HL-60/S4 treated with retinoic acid at 250 ng/mL for 4 days and 3 days (cell line): ENCODE measurements around the gene BCKDK.
"Not testable (repeated sequence)": the region's sequence is repeated elsewhere in the genome, so short reads cannot be mapped to it uniquely, and the experiment has no call there.

Experiments
- in situ Hi-C: fragments of 300-500 bp; cut with MboI; formaldehyde crosslinking; loops from 2 replicates; pipeline ENCODE4 v1.7.0; 2022; ENCODE audit warnings: low sequenced_read_pairs

BCKDK gene

DNA sequence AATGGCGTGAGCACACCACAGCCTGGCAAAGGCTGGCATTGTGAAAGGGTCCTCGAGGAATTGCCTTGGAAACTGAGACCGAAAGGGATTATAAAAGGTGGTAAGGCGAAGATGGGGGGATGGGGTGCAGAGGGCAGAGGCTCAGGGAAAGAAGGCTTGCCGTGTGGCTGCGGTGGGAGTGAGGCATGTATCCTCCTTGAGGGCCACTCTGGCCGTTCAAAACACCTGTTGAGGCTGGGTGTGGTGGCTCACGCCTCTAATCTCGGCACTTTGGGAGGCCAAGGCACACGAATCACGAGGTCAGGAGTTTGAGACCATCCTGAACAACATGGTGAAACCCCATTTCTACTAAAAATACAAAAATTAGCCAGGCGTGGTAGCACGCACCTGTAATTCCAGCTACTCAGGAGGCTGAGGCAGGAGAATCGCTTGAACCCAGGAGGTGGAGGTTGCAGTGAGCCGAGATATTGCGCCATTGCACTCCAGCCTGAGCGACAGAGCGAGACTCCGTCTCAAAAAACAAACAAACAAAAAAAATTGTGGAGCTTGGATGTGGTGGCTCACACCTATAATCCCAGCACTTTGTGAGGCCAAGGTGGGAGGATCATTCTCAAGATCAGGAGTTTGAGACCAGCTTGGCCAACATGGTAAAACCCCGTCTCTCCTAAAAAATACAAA lies 28.8 kb downstream of the BCKDK start:
- in situ Hi-C loops = not testable (repeated sequence)

DNA sequence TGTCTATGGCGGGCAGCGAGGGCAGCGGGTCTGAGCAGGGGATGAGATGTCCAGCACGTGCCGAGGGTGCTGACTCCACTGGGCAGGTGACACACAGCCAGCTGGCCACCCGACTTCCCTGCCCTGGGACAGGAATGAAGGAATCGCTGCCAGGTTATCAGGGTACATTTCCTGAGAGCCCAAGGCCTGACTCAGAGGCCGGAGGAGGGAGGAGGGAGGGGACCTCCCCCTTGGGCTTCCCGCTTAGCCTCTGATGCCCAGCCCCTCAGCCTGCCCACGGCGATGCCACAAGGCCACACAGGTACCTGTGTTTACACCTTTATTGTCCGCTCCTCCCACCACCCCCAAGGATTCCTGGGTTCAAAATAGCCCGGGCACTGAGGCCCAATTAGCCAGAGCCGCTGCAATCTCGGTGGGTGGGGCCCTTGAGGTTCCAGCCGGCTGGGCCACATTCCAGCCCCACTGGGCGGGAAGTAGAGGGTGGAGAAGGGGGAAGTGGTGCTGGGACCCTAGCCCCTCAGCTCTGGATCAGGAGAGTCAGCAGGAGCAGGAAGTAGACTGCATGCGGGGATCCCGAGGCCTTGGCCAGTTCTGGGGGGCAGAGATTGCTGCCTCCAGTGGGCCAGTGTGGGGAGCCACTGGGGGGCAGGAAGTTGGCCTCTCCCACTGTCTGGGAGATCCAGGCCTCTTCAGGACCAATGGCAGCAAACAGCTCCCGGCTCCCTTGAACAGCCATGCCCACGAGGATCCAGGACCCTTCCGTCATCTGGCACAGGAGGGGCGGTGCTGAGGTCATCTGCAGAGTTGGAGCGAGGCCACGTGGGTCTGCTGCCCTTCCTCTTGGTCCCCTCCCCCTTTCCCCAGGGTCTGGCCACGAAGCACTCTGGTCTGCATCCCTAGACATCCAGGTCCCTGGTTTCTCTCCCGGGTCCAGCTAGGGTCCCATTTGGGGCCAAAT lies 30.7 kb downstream of the BCKDK start:
- in situ Hi-C loops = no loop called here

DNA sequence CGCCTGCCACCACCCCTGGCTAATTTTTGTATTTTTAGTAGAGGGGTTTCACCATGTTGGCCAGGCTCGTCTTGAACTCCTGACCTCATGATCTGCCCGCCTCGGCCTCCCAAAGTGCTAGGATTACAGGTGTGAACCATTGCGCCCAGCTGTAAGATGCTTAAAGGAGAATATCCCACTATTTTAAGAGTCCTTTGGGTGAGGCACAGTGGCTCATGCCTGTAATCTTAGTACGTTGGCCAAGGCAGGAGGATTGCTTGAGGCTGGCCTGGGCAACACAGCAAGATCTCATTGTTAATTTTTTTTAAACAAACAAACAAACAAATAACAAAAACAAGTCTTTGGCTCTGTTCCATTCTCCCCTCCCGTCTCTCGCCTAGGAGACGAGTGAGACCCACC lies 32.9 kb downstream of the BCKDK start:
- in situ Hi-C loops = not testable (repeated sequence)

DNA sequence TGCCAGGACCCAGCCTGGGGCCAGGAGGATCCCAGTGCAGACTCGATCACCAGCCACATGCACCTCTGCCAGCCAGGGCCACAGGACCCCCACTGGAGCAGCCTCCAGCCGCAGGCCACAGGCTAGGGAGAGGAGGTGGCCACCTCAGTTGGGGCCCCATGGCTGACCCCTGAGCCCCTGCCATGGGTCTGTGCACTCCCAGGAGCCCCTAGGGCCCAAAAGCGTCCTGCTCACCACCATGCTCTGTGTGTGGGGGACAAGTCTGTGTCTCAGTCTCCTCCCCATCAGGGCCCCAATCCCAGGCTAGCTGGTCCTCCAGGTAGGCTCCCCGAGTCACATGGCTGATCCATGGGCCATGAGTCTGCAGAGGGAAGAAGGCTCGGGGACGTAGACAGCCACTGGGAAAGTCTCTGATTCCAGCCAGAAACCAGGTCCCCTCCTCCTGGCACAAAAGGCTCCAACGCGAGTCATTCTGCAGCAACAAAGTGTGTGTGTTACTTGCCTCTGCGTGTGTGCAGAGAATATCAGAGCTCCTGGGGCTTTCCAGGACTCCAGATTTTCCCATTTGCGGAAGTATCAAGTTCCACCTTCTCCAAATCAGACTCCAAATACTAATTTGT lies 33.4 kb downstream of the BCKDK start:
- in situ Hi-C loops = no loop called here

DNA sequence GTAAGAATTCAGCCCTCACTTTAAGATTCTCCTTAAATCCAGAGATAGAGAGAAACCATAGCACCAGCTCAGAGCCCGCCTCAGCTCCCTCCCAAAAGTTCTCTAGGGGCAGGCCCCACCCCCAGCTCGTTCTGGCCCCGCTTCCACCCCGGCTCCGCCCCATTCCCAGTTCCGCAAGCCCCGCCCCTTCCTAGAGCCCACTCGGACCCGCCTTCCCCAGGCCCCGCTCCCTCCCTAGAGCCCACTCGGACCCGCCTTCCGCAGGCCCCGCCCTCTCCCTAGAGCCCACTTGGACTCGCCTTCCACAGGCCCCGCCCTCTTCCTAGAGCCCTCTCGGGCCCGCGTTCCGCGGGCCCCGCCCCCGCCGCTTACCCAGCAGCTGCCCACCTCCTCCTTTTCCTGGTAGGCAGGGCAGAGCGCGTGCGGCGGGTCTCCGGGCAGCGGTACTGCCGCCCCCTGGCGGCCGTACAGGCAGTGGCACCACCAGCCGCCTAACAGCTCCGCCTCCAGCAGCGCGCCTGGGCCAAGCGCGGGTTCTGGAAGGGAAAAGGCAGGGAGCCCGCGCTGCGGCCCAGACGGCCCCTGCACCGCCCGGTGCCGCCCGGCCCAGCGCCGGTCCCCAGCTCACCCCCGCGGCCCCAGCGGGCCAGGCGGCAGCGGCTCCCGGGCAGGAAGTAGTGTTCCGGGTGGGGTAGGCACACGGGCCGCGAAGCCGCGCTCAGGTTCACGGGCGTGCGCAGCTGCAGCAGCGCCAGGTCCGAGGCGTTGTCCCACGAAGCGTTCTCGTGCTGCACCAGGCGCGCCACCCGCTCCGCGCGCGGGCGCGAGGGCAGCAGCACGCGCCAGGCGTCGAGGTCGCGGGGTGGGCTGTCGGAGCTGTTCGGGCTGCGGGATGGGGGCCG lies 34.2 kb downstream of the BCKDK start:
- in situ Hi-C loops = no loop called here

DNA sequence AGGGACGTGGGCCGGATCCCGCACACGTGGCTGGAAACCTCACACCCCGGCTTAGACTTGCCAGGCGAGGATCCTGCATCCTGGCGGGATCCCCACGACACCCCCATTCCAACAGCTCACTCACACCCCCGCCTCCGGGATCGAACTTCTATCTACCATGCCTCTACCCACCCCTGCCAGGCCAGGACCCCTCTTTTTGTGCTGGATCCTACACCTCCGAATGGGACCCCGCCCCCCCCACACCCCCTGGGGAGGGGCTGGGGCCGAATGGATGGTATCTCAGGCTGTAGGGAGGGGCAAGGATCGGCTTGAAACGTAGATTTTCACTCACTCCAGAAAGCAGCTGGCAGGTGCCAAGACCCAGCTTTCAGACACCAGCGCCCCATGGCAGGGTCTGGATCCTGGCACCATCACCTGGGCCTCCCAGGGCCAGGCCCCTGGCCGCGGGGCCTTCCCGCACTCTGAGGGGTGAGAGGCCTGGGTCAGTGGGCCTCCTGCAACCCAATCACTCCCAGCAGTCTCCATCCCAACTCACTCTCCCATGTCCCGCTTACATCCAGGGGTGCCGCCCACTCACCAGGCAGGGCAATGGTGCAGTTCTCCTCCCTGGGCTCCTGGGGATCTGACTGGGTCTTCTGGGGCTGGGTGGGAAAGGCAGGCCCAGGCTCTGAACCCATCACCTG lies 35.0 kb downstream of the BCKDK start:
- in situ Hi-C loops = no loop called here

DNA sequence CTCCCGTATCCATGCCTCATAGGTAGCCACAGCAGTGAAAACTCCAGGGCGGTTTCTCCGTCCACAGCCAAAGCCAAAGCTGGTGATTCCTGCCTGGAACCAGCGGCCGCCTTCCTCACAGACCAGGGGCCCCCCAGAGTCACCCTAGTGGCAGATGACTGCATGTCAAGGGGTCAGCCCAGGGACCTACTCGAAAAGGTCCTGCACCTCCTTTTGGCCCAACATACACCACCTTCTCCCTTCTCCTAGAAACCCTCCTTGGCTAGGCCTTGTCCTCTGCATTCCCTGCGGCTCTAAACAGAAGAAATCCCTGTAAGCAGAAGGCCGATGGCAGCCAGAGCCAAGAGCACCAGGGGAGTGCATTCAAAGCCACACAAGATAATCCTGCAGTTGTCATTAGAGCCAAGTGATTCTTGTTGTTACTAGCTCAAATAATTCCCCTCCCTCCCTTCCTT lies 35.5 kb downstream of the BCKDK start:
- in situ Hi-C loops = no loop called here

DNA sequence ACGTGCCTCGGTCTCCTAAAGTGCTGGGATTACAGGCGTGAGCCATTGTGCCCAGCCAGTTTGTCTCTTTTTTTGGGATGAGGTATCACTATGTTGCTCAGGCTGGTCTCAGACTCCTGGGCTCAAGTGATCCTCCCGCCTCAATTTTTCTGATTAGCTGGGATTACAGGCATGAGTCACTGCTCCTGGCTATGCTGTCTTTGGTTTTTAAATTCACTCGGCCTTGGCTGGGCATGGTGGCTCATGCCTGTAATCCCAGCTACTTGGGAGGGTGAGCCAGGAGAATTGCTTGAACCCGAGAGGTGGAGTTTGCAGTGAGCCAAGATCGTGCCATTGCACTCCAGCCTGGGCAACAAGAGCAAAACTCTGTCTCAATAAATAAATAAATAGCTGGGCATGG lies 36.2 kb downstream of the BCKDK start:
- in situ Hi-C loops = not testable (repeated sequence)

DNA sequence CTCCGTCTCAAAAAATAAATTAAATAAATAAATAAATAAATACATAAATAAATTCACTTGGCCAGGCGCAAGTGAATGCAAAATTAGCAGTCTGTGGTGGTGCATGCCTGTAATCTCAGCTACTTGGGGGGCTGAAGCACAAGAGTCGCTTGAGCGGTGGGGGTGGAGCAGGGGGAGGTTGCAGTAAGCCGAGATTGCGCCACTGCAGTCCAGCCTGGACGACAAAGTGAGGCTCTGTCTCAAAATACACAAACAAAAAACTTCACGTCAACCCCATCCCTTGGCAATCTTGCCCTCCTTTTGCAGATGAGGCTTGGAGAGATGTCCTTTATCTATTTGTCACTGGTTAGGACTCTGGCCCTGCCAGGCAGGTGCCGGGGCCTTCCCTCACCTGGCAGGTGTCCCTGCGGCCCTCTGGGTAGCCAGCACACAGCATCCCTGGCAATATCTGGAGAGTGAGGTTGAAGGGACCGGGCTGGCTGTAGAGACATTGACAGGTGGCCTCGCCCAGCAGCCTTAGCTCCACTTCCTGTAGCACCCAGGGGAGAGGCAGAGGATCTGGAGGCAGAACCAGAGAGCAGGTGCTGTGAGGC lies 37.3 kb downstream of the BCKDK start:
- in situ Hi-C loops = no loop called here

DNA sequence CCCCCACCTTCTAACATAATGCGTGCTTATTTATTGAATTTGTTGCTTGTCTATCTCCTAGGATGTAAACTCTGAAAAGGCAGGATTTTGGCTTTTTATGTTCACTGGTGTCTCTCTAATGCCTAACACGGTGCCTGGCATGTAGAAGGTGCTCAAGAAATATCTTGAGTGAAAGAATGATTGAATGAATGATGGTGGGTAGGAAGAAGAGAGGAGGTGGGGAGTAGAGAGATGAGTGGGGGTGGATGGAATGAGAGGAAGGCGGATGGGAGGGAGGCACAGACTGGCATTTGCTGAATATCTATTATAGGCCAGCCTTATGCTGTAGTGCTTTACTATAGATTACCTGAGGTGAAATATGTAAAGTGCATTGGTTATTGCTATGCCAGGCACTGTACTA lies 39.4 kb downstream of the BCKDK start:
- in situ Hi-C loops = no loop called here

DNA sequence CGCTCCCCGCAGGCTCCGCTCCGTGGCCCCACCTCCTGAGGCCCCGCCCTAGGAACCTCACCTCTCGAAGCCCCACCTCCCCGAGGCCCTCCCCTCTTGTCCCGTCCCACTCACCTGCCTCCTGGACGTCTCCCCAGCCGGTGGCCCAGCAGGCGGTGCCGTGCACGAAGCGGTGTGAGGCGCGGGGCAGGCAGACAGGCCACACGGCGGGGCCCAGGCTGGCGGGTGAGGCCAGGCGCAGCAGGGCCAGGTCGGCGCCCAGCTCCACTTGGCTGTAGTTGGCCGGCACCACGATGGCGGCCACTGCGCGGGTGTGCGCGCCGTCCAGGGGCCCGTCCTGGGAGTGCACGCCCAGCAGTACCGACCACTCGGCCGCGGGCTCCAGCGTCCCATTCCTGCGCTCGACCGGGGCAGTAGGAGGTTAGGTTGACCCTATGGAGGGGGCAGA lies 40.1 kb downstream of the BCKDK start:
- in situ Hi-C loops = no loop called here

DNA sequence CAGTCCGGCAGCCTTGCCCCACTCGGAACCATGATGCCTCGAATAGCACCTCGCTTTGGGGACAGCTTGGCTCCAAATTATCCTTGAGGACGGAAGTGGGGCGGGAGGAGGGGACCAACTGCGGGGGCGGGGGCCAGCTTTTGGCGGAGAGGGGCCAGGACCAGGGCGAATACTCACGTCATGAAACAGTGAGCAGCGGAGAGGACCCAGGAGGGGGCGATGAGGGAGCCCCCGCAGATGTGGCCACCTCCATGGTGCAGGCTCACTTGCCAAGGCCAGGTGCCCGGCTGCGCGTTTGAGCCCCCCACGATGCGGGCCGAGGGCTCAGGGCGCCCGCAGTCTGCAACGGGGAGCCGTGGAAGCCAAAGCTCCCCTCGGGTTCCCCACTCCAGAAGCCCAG lies 40.7 kb downstream of the BCKDK start:
- in situ Hi-C loops = no loop called here

DNA sequence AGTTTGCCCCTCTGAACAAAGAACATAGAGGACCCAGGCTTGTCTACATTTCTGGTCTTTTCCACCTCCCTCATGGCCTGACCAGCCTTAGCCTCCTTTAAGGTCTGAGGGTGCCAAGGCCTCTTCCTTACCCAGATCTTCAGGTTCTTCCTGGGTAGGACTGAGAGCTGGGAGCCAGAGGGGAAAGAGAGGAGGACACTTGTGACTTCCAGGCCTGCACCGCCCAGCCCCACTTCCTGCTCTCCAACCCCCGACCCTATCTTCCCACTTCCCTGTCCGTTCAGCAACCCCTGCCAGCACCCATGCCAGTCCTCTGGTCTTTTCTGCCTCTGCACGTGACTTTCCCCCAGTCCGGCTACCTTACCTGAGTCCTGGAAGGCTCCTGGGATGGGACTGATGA lies 41.1 kb downstream of the BCKDK start:
- in situ Hi-C loops = no loop called here

DNA sequence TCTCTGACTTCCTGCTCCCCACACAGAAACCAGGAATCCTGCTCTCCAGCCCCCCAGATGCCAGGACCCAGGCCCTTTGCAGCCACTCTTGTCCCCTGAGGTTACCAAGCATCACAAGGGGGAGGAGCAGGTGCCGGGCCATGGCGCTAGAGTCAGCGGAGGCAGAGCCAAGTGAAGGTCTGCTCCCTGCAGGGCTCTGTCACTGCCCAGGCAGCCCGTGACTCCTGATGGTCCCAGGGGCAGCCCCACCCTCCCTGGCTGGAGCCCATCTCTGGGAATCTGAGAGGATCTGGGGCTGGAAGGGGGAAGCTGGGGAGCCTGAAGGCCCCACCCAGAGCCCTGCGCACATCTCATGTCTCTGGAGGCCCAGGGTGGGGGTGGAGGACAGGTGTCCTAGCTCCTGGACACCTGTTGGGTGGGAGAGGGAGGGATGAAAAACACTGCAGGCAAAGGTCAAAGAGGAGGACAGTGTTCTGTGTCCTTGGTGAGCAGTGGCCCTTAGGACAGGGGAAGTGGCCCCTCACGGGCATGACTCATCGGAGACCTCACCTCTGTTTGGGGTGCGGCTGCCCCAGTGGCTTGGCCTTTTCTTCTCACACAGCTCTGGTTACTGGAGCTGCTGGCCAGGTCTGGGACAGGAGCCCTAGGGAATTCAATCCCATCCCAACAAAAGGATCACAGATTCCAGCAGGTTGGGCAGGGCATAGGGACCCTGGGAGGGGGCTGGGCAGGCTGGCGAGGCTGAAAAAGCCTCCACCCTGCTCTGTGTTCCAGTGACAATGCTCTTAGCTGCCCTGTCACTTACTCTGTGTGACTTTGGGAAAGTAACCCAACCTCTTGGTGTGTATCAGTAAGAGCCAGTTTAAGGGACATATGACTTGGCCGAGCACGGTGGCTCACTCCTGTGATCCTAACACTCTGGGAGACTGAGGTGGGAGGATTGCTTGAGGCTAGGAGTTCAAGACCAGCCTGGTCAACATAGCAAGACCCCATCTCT lies 42.0 kb downstream of the BCKDK start, which contains the start of gene PRSS36:
Gene PRSS36, minus strand, starts transcription at position 173 of the 997 bp plus-strand sequence. Its CDS starts 31 bp downstream, at position 142.
- in situ Hi-C loops = no loop called here

DNA sequence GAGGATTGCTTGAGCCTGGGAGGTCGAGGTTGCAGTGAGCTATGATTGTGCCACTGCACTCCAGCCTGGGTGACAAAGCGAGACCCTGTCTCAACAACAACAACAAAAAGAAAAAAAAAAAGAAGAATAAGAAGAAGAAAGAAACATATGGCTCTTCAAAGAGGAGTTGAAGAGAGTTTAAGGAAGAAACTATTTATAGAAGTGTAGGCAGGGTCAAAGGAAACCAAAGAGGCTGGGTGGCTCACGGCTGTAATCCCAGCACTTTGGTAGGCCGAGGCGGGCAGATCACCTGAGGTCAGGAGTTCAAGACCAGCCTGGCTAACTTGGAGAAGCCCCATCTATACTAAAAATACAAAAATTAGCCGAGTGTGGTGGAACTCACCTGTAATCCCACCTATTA lies 42.8 kb downstream of the BCKDK start:
- in situ Hi-C loops = not testable (repeated sequence)

DNA sequence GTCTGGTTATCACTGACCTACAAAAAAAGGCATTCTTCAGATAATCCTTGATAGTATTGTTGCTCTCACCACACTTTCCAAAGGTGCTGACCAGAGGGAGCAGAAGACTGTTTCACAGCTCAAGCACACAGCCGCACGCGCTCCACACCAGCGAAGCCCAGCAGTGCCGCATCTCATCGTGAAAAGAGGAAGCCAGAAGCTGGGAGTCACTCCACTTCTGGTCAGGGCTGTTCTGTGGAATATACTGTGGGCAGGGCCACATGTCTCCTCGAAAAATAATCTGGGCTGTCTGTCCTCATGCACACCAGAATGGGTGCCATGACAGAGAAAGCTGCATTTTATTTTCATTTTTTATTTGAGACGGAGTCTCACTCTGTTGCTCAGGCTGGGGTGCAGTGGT lies 49.0 kb downstream of the BCKDK start:
- in situ Hi-C loops = no loop called here
